ENCODE measurements around the gene RAPGEF2.

The RAPGEF2 gene

GRCh38 chr4:159400558-159401225, 297.8 kb downstream of the RAPGEF2 start:
- ChIA-PET CTCF (no interaction called here), POLR2A (no interaction called here)
- no peak for TF ChIP-seq NFRKB (IDR thresholded peaks at IDR 0.05)
- TF ChIP-seq L3MBTL2 (conservative IDR thresholded peaks at IDR 0.05), result no peak
- DNase-seq (ENCODE audit: extremely low spot score), result no peak

- DNase-seq (ENCODE audit: extremely low spot score), result no peak
- TF ChIP-seq NFRKB (IDR thresholded peaks at IDR 0.05), result no peak
- no peak for TF ChIP-seq CTBP1 (IDR thresholded peaks at IDR 0.05; ENCODE audit: borderline replicate concordance)
- TF ChIP-seq BHLHE40 (IDR thresholded peaks at IDR 0.05; ENCODE audit: borderline replicate concordance), result no peak
- TF ChIP-seq ELF4 (IDR thresholded peaks at IDR 0.05), result no peak
- no peak for TF ChIP-seq FOXK2 (IDR thresholded peaks at IDR 0.05)
- no peak for TF ChIP-seq SUZ12 (IDR thresholded peaks at IDR 0.05)
- TF ChIP-seq TARDBP (IDR thresholded peaks at IDR 0.05), result no peak
- TF ChIP-seq HDGF (IDR thresholded peaks at IDR 0.05; ENCODE audit: borderline replicate concordance), result no peak
- ChIA-PET CTCF (no interaction called here), POLR2A (no interaction called here)
Measured at GRCh38 chr4:159401226-159401712, 298.4 kb downstream of the RAPGEF2 start.

- CTCF ChIA-PET, result interaction anchor here (0.7 kb wide), 1 partner anchor 96 kb away, joined by 4 read pairs; no protein-coding TSS in a partner anchor
- DNase-seq (ENCODE audit: extremely low spot score), result no peak
- TF ChIP-seq NFRKB (IDR thresholded peaks at IDR 0.05), result no peak
- TF ChIP-seq SP1 (IDR thresholded peaks at IDR 0.05), result no peak
- POLR2A ChIA-PET, result no interaction called here
Measured at GRCh38 chr4:159401791-159402380, 299.0 kb downstream of the RAPGEF2 start.
